Prostate gland (tissue), 2 donors: Measurements from ENCODE around the gene CAPZA2.
"Not testable (repeated sequence)": the region's sequence is repeated elsewhere in the genome, so short reads cannot be mapped to it uniquely, and the experiment has no call there.

ENCODE experiments used
- POLR2AphosphoS5 ChIP-seq: sonication (generic); formaldehyde crosslinking; IDR thresholded peaks from one replicate; pipeline ENCODE4 v1.6.1; 2017; ENCODE audit warnings: antibody characterized with exemption
- TF ChIP-seq, protein P1 (sequence below), 4 experiments: fragments of 200-600 bp in 2 of 4; fragments of 450-650 bp in 2 of 4; sonication (generic) in 2 of 4; IDR thresholded peaks; 1 replicate in 3 of 4; 2 replicates in 1 of 4; pipeline ENCODE4 v1.5.1; 2016 to 2019; ENCODE audit warnings: antibody characterized with exemption in 4 of 4, mild to moderate bottlenecking in 2 of 4, moderate library complexity in 2 of 4

DNA sequence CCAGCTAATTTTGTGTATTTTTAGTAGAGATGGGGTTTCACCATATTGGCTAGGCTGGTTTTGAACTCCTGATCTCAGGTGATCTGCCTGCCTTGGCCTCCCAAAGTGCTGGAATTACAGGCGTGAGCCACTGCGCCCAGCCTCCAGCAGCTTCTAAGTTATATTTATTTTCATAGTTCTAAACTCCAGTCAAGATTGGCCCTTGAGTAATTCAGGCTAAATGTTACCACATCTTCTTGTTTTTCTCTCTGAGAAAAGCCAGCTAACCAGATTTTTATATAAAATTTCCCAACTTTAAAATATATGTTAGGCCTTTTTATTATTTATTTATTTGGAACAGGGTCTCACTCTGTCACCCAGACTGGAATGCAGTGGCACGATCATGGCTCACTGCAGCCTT is 49.0 kb upstream of the CAPZA2 start:
- TF ChIP-seq POLR2AphosphoS5, result not testable (repeated sequence)
- TF ChIP-seq, protein P1, sequence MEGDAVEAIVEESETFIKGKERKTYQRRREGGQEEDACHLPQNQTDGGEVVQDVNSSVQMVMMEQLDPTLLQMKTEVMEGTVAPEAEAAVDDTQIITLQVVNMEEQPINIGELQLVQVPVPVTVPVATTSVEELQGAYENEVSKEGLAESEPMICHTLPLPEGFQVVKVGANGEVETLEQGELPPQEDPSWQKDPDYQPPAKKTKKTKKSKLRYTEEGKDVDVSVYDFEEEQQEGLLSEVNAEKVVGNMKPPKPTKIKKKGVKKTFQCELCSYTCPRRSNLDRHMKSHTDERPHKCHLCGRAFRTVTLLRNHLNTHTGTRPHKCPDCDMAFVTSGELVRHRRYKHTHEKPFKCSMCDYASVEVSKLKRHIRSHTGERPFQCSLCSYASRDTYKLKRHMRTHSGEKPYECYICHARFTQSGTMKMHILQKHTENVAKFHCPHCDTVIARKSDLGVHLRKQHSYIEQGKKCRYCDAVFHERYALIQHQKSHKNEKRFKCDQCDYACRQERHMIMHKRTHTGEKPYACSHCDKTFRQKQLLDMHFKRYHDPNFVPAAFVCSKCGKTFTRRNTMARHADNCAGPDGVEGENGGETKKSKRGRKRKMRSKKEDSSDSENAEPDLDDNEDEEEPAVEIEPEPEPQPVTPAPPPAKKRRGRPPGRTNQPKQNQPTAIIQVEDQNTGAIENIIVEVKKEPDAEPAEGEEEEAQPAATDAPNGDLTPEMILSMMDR (IDR thresholded peaks at IDR 0.05), result not testable (repeated sequence)
